Vagina (tissue), 2 donors: ENCODE data around the gene CREB3L2.

Source experiments
- POLR2A ChIP-seq, 2 donors: fragments of 450-650 bp; IDR thresholded peaks; one replicate each; pipeline ENCODE4 v1.6.1; 2017; ENCODE audit warnings: antibody characterized with exemption in 2 of 2, mild to moderate bottlenecking in 2 of 2, moderate library complexity in 2 of 2
- POLR2AphosphoS5 ChIP-seq, 2 donors: sonication (generic); formaldehyde crosslinking; IDR thresholded peaks; one replicate each; pipeline ENCODE4 v1.9.0; 2017; ENCODE audit warnings: antibody characterized with exemption in 2 of 2, mild to moderate bottlenecking in 2 of 2, low read depth in 1 of 2; ENCODE audit not compliant: insufficient read depth in 1 of 2
- TF ChIP-seq, protein P1 (sequence below), 3 experiments: fragments of 450-650 bp in 2 of 3; fragments of 200-600 bp in 1 of 3; sonication (generic) in 1 of 3; IDR thresholded peaks; one replicate each; pipeline ENCODE4 v1.5.1; 2017 to 2019; ENCODE audit warnings: antibody characterized with exemption in 3 of 3, mild to moderate bottlenecking in 2 of 3, moderate library complexity in 2 of 3

DNA sequence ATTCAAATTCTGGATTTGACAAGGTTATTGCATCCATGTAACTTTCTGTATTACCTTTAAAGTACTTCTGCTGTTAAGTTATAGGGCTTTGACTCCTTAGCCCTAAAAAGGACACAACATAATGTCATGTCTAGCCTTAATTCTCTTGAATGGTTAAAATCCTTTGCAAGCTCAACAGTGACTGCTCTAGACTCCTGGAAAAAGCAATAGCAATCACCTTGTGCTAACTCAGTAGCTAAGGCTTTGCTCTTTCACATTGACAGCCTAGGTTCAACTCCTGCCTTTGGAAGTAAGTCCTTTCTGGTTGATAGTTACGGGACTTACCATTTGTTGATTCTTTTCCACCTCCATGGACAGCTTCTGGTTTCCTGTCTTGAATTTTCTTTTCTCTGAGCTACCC is 16.1 kb upstream of the CREB3L2 start:
- TF ChIP-seq, protein P1, sequence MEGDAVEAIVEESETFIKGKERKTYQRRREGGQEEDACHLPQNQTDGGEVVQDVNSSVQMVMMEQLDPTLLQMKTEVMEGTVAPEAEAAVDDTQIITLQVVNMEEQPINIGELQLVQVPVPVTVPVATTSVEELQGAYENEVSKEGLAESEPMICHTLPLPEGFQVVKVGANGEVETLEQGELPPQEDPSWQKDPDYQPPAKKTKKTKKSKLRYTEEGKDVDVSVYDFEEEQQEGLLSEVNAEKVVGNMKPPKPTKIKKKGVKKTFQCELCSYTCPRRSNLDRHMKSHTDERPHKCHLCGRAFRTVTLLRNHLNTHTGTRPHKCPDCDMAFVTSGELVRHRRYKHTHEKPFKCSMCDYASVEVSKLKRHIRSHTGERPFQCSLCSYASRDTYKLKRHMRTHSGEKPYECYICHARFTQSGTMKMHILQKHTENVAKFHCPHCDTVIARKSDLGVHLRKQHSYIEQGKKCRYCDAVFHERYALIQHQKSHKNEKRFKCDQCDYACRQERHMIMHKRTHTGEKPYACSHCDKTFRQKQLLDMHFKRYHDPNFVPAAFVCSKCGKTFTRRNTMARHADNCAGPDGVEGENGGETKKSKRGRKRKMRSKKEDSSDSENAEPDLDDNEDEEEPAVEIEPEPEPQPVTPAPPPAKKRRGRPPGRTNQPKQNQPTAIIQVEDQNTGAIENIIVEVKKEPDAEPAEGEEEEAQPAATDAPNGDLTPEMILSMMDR (IDR thresholded peaks at IDR 0.05): no peak
- TF ChIP-seq POLR2A (IDR thresholded peaks at IDR 0.05) (no peak), POLR2AphosphoS5 (IDR thresholded peaks at IDR 0.05; ENCODE audit: insufficient read depth in 1 of 2, low read depth in 1 of 2) (no peak)
